Breast epithelium (tissue), 4 donors: ENCODE measurements around the gene LAMC1. TPM values are rescaled to one million over a fixed set of nuclear protein-coding genes. Genes with fewer than 3 reads are reported as not detected.

Source experiments
- DNase-seq, 2 donors: peaks; one replicate each; pipeline ENCODE4 v3.0.0-alpha.2; 2019; ENCODE audit warnings: low spot score in 2 of 2
- H3K27ac ChIP-seq, 2 donors: fragments of 200-600 bp; sonication (generic) in 1 of 2; one replicate each; pipeline ENCODE4 v1.5.1; 2016 to 2019; ENCODE audit warnings: mild to moderate bottlenecking in 1 of 2
- H3K27me3 ChIP-seq, 2 donors: fragments of 200-600 bp; sonication (generic) in 1 of 2; one replicate each; pipeline versions ENCODE4 v1.5.1 to v1.6.0; 2017 to 2019; ENCODE audit warnings: control low read depth in 1 of 2, mild to moderate bottlenecking in 1 of 2
- H3K36me3 ChIP-seq: fragments of 200-600 bp; one replicate; pipeline ENCODE4 v1.5.1; 2019
- H3K4me1 ChIP-seq, 2 donors: fragments of 200-600 bp; sonication (generic); one replicate each; pipeline ENCODE4 v1.5.1; 2016 to 2019; ENCODE audit warnings: control low read depth in 1 of 2
- H3K4me3 ChIP-seq, 3 donors: fragments of 200-600 bp; sonication (generic); 1 replicate in 2 of 3; 2 replicates in 1 of 3; pipeline ENCODE4 v1.5.1; 2016 to 2019; ENCODE audit warnings: mild to moderate bottlenecking in 3 of 3, moderate library complexity in 2 of 3
- H3K9me3 ChIP-seq, 2 donors: fragments of 200-600 bp; sonication (generic) in 1 of 2; one replicate each; pipeline ENCODE4 v1.5.1; 2016 to 2019; ENCODE audit warnings: control low read depth in 1 of 2
- POLR2A ChIP-seq: fragments of 450-650 bp; IDR thresholded peaks from one replicate; pipeline ENCODE4 v1.6.1; 2016; ENCODE audit warnings: antibody characterized with exemption, mild to moderate bottlenecking, moderate library complexity
- POLR2AphosphoS5 ChIP-seq, 3 donors: sonication (generic); formaldehyde crosslinking; IDR thresholded peaks; one replicate each; pipeline ENCODE4 v1.6.1; 2017; ENCODE audit warnings: antibody characterized with exemption in 3 of 3
- intact Hi-C: fragments of 100-400 bp; cut with DNase I; formaldehyde crosslinking; loops from one replicate; pipeline ENCODE4 v1.15.1; 2023; ENCODE audit warnings: low total_unique reads
- total RNA-seq, 3 donors: library from RNA; depleted of rRNA; stranded (reverse); fragments of >200 nt; gene quantifications; one replicate each; pipeline ENCODE4 v1.1.0, GENCODE V29; 2016
- TF ChIP-seq, protein P1 (sequence below), 3 donors: fragments of 450-650 bp; IDR thresholded peaks; one replicate each; pipeline ENCODE4 v1.5.1; 2016 to 2017; ENCODE audit warnings: antibody characterized with exemption in 3 of 3, mild to moderate bottlenecking in 3 of 3, moderate library complexity in 3 of 3

LAMC1 gene
- total RNA-seq, 3 donors from 2014 or later: 125 to 679 (median 249) TPM

DNA sequence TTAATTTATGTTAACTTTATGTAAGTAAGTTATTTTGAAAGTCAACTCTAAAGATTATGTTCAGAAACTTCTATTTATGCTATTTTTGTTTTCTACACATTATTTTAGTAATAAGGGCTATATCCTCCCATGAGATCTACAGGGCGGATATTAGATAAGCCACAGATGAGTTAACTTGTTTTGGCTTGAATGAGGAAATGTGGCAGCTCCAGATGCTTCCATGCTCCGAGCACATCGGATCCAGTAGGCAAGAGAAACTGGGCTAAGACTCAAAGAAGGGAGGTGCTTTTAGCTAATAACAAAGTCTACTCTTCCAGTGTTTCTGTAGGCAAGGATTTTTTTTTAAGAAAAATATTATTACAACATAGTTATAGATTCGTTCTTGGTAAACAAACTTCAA is 20.0 kb upstream of the LAMC1 start:
- no peak for DNase-seq

DNA sequence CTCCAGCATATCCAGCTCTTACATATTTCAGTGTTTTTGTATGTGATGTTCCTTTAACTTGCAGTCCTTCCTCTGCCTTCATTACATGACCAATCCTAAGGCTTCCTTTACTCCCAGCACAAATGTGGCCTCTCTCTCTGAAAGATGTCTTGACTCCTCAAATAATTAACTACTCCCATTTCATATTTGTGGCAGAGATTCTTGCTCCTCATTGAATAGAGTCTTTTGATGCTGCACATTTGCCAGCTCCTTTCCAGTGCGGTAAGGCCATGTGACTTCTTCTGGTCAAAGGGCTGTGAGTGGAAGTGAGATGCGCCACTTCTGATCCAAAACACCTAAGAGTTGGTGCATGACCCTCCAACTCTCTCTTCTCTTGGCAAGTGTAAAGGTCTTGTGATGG is 19.1 kb upstream of the LAMC1 start:
- no peaks in the 10 kb centered on the region for H3K4me1 ChIP-seq
- intact Hi-C loops: no loop called here

More for the DNA sequence above, 20.0 kb upstream of the LAMC1 start:
- TF ChIP-seq POLR2AphosphoS5 (IDR thresholded peaks at IDR 0.05) (no peak), POLR2A (no peak)
- TF ChIP-seq, protein P1, sequence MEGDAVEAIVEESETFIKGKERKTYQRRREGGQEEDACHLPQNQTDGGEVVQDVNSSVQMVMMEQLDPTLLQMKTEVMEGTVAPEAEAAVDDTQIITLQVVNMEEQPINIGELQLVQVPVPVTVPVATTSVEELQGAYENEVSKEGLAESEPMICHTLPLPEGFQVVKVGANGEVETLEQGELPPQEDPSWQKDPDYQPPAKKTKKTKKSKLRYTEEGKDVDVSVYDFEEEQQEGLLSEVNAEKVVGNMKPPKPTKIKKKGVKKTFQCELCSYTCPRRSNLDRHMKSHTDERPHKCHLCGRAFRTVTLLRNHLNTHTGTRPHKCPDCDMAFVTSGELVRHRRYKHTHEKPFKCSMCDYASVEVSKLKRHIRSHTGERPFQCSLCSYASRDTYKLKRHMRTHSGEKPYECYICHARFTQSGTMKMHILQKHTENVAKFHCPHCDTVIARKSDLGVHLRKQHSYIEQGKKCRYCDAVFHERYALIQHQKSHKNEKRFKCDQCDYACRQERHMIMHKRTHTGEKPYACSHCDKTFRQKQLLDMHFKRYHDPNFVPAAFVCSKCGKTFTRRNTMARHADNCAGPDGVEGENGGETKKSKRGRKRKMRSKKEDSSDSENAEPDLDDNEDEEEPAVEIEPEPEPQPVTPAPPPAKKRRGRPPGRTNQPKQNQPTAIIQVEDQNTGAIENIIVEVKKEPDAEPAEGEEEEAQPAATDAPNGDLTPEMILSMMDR (IDR thresholded peaks at IDR 0.05): no peak
- intact Hi-C loops: no loop called here
- peaks cover 3% of the 10 kb centered on the region for H3K36me3 ChIP-seq
- H3K27ac ChIP-seq: peak overlapping the region in 1 of 2 donors; percentile 74
- no peaks in the 10 kb centered on the region for H3K4me1 ChIP-seq
- no peaks in the 10 kb centered on the region for H3K9me3 ChIP-seq
- no peaks in the 10 kb centered on the region for H3K27me3 ChIP-seq
- peak overlapping the region in 1 of 3 donors; percentile 30 for H3K4me3 ChIP-seq

DNA sequence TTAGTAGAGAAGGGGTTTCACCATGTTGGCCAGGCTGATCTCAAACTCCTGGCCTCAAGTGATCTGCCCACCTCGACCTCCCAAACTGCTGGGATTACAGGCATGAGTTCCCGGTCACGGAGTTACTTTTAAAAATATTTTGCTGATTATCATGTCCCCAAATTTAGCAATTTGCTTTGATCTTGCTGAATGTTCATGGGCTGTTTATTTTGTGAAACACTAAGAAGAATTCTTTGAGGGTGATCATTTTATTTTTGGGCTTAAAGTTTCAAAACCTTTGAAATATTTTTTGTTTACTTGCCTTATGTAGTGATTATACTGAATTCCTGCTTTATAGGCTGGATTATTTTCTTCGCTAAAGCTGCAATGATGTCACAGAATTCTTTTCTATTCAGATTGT is 11.4 kb upstream of the LAMC1 start:
- intact Hi-C loops: no loop called here
- Histone ChIP-seq H3K27me3 (no peaks in the 10 kb centered on the region), H3K9me3 (no peaks in the 10 kb centered on the region), H3K36me3 (no peaks in the 10 kb centered on the region), H3K4me1 (no peaks in the 10 kb centered on the region), H3K4me3 (no peak overlapping the region), H3K27ac (no peak overlapping the region)
- DNase-seq: no peak
- TF ChIP-seq POLR2AphosphoS5 (IDR thresholded peaks at IDR 0.05) (no peak), POLR2A (no peak)
- TF ChIP-seq, protein P1 (IDR thresholded peaks at IDR 0.05): no peak

More for the DNA sequence above, 19.1 kb upstream of the LAMC1 start:
- TF ChIP-seq POLR2AphosphoS5 (IDR thresholded peaks at IDR 0.05): no peak
- TF ChIP-seq, protein P1 (IDR thresholded peaks at IDR 0.05): no peak
- no peak for TF ChIP-seq POLR2A
- Histone ChIP-seq H3K36me3 (peaks cover 3% of the 10 kb centered on the region), H3K9me3 (no peaks in the 10 kb centered on the region), H3K27ac (peak overlapping the region; percentile 27 to 74), H3K4me3 (no peak overlapping the region), H3K27me3 (no peaks in the 10 kb centered on the region)
- no peak for DNase-seq

DNA sequence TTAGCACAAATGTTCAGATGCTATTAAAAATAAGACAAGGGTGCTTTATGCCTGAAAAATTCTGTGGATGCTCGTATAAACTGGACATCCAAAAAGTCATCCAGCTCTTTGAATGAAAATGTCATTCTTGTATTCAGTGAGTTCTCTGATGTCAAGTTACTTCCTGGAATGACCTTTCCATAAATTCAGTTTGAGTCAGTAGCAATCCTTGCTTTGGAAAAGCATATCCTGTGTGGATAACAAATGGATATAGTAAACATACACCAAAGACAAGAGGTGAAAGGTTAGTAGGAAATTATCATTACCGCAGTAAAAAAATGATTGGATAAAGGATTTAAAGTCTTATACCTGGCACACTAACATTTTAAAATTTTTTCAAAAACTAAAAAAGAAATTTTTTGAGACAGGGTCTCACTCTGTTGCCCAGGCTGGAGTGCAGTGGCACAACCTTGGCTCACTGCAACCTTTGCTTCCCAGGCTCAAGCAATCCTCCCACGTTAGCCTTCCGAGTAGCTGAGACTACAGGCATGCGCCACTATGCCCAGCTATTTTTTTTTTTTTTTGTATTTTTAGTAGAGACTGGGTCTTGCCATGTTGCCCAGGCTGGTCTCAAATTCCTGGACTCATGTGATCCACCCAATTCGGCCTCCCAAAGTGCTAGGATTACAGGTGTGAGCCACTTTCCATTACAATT is 10.8 kb upstream of the LAMC1 start:
- DNase-seq: no peak
- Histone ChIP-seq H3K9me3 (no peaks in the 10 kb centered on the region), H3K27me3 (no peaks in the 10 kb centered on the region), H3K4me3 (no peak overlapping the region), H3K4me1 (no peaks in the 10 kb centered on the region), H3K36me3 (no peaks in the 10 kb centered on the region), H3K27ac (no peak overlapping the region)
- intact Hi-C loops: no loop called here
- TF ChIP-seq, protein P1 (IDR thresholded peaks at IDR 0.05): no peak
- no peak for TF ChIP-seq POLR2A
- TF ChIP-seq POLR2AphosphoS5 (IDR thresholded peaks at IDR 0.05): no peak

DNA sequence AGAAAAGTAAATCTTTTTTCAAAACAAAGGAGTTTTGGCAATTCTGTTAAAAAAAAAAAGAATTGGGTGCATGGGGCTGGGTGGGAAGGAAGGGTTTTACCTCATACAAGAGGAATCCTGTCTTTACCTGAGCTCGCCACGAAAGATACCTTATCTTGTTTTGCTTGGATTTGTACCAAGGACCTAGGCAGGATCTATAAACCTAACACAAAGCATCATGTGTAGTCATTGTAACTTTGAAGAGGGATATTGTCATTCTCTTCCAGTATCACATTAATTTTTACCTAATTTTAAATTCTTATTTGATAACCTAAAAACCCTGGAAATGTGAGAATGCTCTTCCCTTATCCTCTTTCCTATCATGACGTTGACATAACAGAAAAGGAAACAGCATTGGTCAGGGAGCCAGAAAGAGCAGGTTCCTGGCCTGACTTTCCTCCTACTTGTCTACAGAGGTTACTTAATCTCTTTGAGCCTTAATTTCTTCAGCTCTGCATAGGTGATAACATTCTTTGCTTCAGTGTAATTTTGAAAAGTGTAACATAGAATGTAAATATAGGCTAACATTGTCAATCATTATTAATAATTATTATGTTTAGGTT is 4.0 kb upstream of the LAMC1 start:
- H3K36me3 ChIP-seq: no peaks in the 10 kb centered on the region
- intact Hi-C loops: no loop called here

More for the DNA sequence above, 4.0 kb upstream of the LAMC1 start:
- no peak overlapping the region for H3K4me3 ChIP-seq
- H3K9me3 ChIP-seq: no peaks in the 10 kb centered on the region
- no peaks in the 10 kb centered on the region for H3K27me3 ChIP-seq
- H3K27ac ChIP-seq: no peak overlapping the region
- H3K4me1 ChIP-seq: no peaks in the 10 kb centered on the region
- TF ChIP-seq POLR2AphosphoS5 (IDR thresholded peaks at IDR 0.05): no peak
- TF ChIP-seq, protein P1 (IDR thresholded peaks at IDR 0.05): no peak
- no peak for TF ChIP-seq POLR2A
- no peak for DNase-seq
